Embryonic facial prominence (tissue), 1 donor: ENCODE data around the gene MAP4K4.

ENCODE experiments used
- DNase-seq: peaks from one replicate; pipeline ENCODE4 v3.0.0-alpha.2; 2016; ENCODE audit errors: extremely low spot score

MAP4K4 gene

DNA sequence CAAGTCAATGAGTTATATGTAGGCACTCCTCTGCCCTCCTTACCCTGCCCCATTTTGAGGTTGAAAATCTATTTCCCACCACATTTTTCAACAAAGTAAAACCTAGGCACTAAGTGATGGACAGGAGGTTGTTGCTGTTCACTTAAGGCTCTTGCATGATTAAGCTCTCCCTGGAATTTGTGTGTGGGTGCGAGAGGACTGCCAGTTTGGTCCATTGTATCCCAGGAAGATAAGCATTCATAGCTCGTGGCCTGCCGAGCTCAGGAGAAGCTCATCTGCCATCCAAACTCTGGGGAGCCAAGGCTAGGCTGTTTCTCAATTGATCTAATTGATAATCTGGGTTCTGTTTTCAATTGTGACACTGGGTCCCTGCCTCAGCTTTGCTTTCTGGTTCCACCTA is 4.7 kb upstream of the MAP4K4 start:
- no peak for DNase-seq

DNA sequence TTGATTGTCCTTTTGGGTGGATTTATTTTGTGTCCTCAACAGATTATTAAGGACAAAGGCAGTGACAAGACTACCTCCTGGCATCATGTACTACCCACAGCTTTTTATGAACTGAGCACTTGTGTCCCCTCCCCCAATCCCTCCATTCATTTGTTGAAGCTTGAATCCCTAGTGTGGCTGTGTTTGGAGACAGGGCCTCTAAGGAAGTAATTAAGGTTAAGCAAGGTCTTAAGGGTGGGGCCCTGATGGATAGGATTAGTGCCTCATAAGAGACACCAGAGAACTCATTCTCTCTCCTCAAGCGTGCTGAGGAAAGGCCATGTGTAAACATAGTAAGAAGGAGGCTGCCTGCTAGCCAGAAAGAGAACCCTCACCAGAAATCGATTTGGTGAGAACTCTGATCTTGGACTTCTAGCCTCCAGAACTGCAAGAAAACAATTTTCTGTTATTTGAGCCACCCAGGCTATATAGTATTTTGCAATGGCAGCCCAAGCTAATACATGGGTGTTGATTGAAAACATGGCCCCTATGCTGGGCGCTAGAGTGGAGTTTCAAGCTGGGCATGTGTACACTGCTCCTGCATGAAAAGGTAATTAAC is 3.4 kb upstream of the MAP4K4 start:
- DNase-seq, result no peak

DNA sequence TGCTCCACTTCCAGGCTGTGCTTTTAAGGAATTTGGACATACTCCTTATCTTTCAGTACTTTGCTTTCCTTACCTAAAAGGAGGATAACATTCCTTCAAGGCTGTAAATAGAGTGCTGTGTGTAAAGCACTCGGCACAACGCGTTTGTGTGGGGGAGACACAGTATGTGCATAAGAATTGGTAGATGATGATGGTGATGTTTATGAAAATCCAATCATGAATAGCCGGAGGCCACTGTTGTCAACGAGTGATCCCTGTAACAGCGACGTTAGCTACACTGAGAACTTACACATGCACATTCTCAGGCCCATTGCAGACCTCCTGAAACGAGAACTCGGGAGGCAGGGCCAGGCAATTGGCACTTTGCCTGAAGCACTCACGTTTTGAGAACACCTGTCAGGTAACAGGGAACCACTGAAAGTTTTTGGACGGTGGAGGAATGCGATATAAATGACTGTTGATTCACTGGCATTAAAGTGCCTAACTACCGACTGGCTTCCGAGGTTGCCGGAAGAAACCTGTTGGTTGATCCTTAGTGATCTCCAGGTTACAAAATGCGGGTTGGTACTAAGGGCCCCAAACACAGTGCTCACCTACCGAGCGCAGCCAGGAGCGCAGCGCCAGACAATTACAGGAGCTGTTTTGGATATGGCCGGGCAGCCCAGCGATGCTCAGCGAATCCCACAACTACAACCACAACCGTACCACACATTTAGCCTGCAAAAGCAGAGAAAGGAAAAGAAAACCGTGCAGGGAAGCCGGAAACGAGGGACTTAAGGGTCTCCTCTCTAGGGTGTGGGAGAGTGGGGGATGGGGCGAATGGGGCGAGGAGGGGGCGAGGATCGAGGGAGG is 1.0 kb upstream of the MAP4K4 start:
- DNase-seq, result peak; percentile 18

DNA sequence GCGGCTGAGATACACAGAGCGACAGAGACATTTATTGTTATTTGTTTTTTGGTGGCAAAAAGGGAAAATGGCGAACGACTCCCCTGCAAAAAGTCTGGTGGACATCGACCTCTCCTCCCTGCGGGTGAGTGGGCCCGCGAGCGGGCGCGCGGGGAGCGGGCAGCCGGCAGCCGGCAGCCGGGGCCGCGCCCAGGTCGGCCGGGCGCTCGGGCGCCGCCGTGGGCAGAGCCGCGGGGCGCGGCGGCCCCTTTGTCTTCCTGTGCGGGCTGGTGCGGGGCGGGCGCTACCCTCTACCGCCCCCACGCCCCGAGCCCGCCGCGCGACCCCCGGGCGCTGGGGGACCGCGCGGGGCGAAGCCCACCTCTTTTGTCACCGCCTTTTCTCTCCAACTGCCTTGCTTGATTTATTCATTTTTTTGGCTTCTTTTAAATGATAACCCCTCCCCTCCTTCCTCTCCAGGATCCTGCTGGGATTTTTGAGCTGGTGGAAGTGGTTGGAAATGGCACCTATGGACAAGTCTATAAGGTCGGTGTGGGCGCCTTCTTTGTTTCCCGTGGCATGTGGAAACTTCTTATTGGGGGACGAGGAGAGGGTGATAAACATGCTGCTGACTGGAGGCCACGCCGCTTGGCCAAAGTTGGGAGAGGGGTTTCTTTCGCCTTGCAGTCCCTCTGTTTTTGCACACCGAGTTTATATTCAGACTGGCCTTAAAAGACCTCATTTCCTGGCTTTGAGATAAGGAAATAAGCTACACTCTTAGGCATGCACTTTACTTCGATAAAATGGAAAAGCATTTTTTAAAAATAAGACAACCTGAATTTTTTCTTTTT is 722 bp downstream of the MAP4K4 start:
- DNase-seq, result no peak

DNA sequence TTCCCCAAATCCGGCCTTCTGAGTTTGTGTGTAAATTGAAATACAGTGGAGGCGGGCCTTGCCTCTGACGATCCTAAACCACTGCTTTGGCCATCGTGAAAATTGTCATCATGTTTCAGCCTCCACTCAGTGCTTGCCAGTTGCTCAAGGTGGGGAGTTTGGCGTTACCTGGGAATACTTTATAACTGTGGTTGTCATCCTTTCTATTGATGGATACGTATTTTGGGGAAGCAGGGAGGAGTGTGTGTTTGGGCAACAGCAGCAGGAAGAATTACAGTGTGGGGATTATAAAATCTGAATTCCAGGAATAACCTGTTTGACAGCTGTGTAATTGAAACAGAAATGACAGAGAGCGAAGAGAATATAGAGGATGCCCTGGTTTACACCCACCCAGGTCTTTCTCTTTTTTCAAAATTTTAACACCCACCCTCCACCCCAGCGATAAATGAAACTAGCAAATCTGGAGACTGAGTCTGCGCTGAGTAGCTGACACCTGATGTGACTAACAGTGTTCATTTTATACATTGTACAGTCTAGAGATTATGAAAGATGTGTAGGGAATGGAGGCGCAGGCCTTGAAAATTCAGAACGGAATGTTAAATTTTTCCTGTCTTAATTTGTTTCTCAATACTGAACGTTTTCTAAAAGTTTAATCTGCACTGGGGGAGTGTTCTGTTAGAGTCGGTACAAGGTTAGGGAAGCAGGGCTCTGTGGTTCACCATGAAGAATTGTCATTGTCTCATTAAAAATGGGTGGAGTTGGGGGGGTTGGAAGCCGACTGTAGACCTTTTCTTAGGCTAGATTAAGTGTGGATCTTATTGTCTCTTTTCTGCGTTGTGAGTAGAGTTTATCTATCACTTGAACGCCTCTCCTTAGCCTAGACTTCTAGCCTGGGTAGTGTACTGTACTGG is 1.6 kb downstream of the MAP4K4 start:
- no peak for DNase-seq

DNA sequence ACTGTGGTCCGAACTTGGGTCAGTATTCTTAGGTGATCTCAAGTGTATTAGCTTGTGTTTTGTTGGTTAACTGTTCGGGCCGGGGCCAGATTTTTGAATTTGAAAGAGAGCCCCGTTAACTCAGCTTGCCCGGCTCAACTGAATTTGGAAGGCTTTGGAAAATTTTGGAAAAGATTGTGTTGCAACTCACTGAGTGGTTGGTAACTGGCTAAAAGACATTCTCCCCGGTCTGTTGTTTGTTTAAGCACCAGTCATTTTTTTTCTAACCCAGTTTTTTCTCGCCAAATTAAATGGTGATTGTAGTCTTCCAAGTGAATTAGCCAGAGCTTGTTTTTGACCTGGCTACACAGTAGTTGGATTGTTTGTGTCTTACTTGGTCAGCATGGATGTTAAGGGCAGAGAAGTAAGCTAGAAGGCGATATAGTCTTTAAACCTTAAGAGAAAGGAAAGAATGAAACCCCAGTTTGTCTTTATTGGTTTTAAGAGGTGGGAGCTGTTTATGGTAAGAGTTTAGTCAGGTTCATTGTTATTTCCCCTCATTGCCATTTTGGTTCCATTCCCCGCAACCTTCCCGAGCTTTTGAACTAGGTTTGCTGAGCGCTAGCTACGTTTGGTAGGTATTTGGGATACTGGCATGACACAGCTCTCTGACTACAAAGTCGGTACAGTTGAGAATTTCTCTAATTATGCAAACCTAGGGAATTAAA is 2.4 kb downstream of the MAP4K4 start:
- no peak for DNase-seq

DNA sequence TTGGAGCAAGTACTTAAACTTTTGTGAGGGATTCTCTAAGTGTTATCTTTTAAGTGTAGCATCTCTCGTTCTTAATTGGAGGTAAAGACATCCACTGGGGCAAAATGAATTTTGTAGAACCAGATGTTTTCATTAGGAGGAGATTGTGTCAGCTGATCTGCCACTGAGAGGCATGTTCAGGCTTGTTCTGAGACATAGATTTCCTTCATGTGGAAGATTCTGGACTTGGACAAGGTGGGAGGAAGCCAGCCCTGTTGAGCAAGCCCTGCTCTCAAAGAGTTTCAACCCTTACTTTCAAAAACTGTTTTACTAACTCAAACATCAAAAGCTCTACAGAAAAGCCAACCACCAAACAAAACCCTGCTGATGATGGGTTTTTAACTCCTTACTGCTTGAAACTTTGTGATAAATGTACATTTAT is 6.5 kb downstream of the MAP4K4 start:
- DNase-seq, result no peak

DNA sequence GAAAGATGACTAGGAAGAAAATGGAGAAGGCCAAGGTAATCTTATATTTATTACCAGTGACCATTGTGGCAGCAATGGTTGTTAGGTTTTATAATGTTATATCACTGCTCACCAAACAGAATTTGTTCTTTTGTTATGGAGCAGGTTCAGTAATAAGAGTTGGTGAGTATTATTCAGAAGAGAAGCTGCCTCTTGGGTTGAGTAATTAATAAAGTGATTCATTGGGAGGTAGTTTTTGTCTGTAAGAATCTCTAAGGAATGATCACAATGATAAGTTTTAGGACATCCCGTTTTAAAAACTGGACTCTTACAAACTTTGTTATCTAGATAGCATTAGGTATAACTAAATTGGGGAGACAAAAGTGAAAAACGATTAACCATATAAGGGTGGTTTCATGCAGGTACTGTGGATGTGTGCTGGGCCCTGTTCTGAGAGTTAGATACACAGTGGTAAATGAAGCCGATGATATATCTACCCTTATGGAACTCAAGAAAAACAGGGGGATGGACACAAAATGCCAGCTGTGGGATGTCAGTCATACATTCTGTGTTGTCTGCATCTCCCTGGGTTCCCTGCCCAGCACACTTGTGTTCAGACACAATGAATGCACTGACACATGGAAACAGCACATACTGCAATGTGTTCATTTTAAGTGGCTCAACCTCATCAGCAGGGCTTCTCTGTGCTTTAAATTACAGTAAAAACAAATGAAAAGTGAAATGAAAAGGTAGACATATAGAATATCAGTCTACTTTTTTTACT is 7.5 kb downstream of the MAP4K4 start:
- DNase-seq, result no peak

DNA sequence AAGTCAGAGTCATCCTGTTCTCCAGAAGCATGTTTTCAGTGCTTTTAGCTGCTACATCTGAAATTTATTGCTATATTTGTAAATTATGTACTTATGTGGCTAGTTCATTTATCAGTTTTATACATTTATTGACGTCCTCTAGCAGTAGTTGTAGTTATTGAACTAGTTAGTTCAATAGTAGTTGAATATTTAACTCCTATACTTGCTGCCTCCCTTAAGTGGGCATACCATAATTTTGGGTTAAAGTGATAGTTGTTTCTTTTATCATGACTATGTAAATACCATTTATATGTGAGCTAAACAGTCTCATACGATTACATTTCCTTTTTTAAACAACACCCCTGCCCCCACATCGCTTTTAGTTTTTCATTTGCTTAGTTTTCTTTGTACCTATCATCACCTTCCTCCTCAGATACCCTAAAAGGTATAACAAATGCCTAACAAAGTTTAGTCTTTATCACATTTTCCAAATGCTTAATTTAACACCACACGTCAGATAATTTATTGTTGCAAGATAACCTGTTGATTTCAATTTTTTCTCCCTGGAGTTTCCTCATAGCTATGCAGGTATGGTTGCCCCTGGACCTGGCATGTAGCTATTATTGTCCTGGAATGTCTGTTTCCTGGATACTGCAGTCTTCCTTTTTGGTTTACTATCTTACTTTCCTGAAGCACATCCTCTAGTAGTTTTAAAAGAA is 8.8 kb downstream of the MAP4K4 start:
- no peak for DNase-seq

DNA sequence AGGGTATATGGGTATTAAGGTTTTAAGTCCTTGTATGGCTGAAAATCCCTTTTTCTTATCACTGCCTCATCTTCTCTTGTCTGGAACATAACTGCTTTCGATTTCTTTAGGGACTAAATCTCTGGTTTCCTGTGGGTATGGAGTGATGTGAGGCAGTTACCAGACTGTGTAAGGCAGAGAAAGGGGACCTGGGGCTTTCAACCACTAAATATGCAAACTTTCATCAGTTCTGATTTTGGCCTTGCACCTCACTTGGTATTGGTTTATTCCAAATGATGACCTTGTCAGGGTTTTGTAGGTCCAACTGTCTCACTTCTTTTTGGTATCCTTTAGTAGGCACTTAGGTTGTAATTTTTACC is 9.3 kb downstream of the MAP4K4 start:
- no peak for DNase-seq

DNA sequence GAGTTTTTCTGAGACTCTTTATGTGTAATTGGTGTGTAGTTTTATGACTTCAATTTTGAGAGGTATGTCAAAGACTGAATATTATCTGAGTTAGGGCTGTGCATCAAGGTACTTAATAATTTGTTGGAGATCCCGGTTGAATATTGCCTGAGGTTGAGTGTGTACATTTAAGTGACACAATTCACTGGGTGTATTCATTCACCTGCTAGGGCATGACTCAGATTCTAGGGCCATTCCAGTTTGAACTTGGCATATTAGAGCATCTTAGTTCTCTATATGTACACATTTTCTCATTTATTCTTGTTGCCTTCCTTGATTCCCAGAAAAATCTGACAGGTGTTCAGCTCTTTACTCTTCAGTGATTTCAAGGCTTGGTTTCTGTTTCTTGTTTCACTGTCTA is 12.5 kb downstream of the MAP4K4 start:
- DNase-seq, result no peak

DNA sequence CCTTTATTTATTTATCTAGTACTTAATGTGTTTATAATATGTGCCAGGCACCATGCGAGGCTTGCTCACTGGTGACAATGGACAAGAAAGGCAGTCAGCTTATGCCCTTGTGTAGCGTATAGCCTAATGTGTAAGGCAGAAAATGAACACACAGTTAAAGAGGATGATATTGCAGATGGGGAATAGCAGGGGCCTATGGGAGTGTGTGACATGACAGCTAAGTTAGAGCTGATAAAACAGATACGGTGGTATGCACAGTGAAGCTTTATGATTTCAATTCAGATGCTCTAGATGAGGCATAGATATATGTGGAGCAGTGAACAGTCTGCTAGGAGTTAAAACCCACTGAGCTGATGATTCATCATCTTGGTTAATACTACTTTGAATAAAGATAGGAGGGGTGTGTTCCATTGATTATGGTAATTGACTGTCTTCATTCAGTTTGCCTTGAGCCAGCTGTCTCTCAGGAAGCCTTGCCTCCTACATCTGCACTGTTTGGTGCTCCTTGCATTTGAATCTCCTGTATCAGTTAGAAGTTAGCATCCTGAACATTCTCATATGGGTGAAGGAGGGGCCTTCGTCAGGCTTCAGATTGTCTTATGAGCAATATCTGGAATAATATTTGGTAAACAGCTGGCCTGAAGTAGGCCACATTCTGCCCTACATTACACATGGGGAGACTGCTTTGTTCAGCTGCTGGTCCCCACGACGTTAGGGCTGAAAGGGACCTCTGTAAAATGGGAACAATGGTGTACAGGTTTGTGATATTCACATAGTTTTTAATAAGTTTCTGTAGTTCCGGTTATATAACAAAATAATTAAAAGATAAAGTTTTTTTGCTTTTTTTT is 13.2 kb downstream of the MAP4K4 start:
- DNase-seq, result no peak

DNA sequence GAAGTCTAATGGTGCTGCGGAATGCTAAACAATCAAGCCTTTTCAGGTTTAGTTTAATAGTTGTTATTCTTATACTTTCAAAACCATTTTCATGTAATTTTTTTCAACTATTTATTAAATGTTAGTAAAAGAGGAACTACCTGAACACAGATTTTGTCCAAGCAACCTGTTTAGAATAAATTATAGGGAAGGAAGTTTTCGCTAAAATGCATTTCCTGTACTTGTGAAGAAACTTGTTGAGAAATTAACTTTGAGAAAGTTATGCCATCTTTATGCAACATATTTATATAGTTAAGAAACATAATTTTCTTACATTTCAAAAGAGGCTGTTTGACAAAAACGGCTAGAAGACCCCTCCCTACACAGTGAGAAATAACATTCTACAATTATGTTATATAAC is 16.6 kb downstream of the MAP4K4 start:
- no peak for DNase-seq

DNA sequence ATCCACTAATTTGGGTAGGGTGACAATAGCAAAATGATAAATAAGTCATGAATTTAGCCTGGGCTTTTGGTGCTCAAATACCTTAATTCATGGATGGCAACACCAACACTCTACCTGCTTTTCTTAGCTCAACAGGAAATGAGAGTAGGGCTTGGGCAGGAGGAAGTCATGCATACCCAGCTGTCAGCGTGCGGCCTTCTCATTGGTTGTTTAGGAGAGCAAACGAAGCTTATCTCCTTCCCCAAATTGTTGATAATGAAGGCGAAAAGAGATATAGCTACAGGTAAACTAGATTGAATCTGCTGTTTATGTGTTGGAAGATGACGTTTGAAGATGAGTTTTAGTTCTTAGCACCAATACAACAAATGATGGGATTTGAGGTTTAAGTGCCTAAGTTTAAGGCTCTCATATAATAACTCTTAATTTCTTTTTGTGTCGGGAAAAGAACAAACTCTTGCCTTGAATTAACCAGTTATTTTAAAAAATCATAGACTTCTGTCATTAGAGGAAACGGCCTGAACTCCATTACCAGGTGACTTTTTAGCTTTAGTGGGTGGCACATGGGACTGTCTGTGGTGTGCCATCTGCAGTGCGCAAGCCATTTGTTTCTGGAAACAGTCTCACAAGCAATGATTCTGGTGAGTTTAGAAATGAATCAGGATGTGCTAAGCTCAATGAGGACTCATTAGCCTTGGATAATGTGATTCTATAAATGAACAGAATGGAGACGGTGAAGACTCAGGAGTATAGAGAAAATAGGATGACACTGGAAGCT is 19.8 kb downstream of the MAP4K4 start:
- DNase-seq, result no peak

DNA sequence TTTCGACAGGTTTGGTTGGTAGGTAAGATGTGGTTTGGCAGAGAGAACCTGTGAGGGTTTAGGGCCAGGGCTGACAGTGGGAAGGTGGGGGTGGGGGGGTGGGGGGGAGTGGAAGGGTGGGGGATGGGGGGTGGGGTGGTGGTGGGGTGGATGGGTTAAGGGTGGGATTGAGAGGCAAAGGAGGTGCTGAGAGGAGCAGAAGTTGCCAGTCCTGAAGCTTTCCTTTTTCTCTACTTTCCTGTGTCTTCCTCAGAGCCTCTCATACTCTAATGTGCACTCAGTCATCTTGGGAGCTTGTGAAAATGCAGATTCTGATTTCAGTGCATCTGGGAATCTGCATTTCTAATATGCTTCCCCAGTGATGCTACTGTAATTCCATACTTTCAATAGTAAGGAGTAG is 21.0 kb downstream of the MAP4K4 start:
- no peak for DNase-seq

DNA sequence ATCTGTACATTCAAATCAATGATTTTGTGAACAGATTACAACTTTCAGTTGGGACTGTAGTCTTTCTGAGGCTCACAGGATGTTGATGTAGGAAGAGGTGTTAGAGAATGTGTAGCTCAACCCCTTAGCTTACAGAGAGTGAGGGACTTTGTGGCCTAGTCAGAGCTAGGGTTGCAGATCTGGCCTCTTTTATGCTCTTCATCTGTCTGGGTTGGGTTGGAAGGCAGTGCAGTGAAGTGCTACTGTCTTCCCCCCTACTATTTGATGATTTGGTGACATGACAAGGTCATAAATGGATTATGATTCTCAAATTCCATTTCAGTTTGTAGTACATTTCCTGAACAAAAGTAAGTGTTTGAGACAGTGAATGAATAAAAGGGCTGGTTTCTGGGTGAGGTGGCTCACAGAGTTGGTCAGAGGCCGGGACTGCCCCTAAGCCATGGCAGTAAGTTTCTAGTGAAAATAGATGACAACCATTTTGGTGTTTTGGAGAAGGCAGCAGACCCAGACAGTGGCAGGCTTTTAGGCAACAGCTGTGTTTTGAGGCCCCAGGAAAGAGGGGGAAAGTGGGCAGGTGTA is 21.6 kb downstream of the MAP4K4 start:
- no peak for DNase-seq

DNA sequence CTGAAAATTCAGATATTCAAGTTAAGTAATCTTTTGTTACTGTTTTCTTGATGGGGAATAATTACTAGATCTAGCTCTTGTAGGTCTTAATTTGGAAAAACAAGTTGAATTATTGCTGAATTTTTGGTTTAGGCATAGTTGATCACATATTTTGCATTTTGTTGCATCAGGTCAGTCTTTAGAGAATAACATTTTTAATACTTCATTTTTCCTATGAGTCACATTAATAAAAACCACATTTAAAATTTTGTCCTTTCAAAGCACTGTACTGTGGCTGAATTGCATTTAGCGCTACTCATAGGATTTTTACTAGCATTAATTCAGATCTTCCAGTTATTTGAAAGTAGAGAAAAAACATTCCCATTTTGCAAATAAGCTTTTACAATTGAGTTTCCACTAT is 23.2 kb downstream of the MAP4K4 start:
- no peak for DNase-seq

DNA sequence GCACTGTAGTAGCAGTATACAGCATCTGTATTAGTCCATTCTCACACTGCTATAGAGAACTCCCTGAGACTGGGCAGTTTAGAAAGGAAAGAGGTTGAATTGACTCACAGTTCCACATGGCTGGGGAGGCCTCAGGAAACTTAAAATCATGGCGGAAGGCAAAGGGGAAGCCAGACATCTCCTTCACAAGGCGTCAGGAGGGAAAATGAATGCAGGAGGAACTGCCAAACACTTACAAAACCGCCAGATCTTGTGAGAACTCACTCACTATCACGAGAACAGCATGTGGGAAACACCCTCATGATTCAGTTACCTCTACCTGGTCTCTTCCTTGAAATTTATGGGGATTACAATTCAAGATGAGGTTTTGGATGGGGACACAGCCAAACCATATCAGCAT is 25.4 kb downstream of the MAP4K4 start:
- no peak for DNase-seq
